Right lobe of liver (tissue), 6 donors: Measurements from ENCODE around the gene KSR2. TPM values are rescaled to one million over a fixed set of nuclear protein-coding genes. Genes with fewer than 3 reads are reported as not detected.

Source experiments
- ATAC-seq, 4 donors: fragments of 200-7000 bp; cut with Tn5 transposase; one replicate each; pipeline ENCODE4 v1.9.1; 2020; ENCODE audit warnings: mild to moderate bottlenecking in 4 of 4, moderate library complexity in 4 of 4
- DNase-seq, 3 donors: peaks; one replicate each; pipeline ENCODE4 v3.0.0-alpha.2; 2020
- H3K27ac ChIP-seq, 3 donors: fragments of 200-600 bp; one replicate each; pipeline ENCODE4 v1.8.0; 2022
- H3K27me3 ChIP-seq, 2 donors: fragments of 200-600 bp; one replicate each; pipeline ENCODE4 v1.8.0; 2022
- H3K36me3 ChIP-seq, 4 donors: fragments of 200-600 bp; sonication (generic) in 1 of 4; one replicate each; pipeline versions ENCODE4 v1.5.1 to v1.8.0; 2017 to 2022; ENCODE audit warnings: control low read depth in 1 of 4
- H3K4me1 ChIP-seq, 4 donors: fragments of 200-600 bp; sonication (generic) in 1 of 4; one replicate each; pipeline versions ENCODE4 v1.5.1 to v1.8.0; 2017 to 2022; ENCODE audit warnings: control low read depth in 1 of 4
- H3K4me3 ChIP-seq, 3 donors: fragments of 200-600 bp; one replicate each; pipeline ENCODE4 v1.8.0; 2022
- H3K9me3 ChIP-seq, 4 donors: fragments of 200-600 bp; sonication (generic) in 1 of 4; one replicate each; pipeline versions ENCODE4 v1.5.1 to v1.8.0; 2017 to 2022; ENCODE audit warnings: control low read depth in 1 of 4
- POLR2A ChIP-seq: fragments of 450-650 bp; IDR thresholded peaks from one replicate; pipeline ENCODE4 v1.6.1; 2017; ENCODE audit warnings: antibody characterized with exemption, mild to moderate bottlenecking
- WGBS: methylation state at CpG from one replicate; pipeline ENCODE4 v1.1.6; 2018; ENCODE audit warnings: low coverage, low lambda C conversion rate; ENCODE audit not compliant: insufficient coverage; ENCODE audit errors: missing lambda C conversion rate; 5-methylcytosine and 5-hydroxymethylcytosine counted together
- intact Hi-C, 2 donors: fragments of 100-400 bp; cut with DNase I; formaldehyde crosslinking; loops; one replicate each; pipeline versions ENCODE4 v1.11.2 to v1.14.1; 2022
- total RNA-seq, 6 experiments: library from RNA; depleted of rRNA in 2 of 6; stranded (reverse); fragments of >200 nt in 2 of 6; fragmentation: NEBNext Ultra II Directional in 3 of 6; extraction: Animal tissue kit (Norgen Biotek cat#: 25700) in 3 of 6; gene quantifications; one replicate each; pipeline versions ENCODE4 v1.1.0 to v1.2.4, GENCODE V29; 2016 to 2023
- TF ChIP-seq, protein P1 (sequence below), 4 donors: fragments of 200-600 bp in 3 of 4; fragments of 450-650 bp in 1 of 4; IDR thresholded peaks; one replicate each; pipeline versions ENCODE4 v1.5.1 to v1.8.0; 2016 to 2022; ENCODE audit warnings: antibody characterized with exemption in 4 of 4, mild to moderate bottlenecking in 2 of 4
- donor health status: DM: no; HTN: yes; CAD: no.
- donor health status: DM: no; HTN: no; CAD: no.
- donor health status: DM: no; HTN: no; CAD: no.
- donor health status: DM: no; HTN: yes; CAD: no.
- donor health status: DM: no; HTN: yes; CAD: no.

Gene KSR2
- total RNA-seq, 6 experiments from 2014 or later: 0.02 to 0.07 (median 0.02) TPM; not detected in 2

GRCh38 chr12:117545216-117545615, 423.6 kb downstream of the KSR2 start:
- WGBS: 70% methylated on average over 3 of the region's 3 CpGs
- Histone ChIP-seq H3K36me3 (no peaks in the 10 kb centered on the region), H3K27ac (no peak overlapping the region), H3K4me3 (no peak overlapping the region), H3K4me1 (no peaks in the 10 kb centered on the region), H3K27me3 (no peaks in the 10 kb centered on the region), H3K9me3 (no peaks in the 10 kb centered on the region)
- no peak for DNase-seq
- intact Hi-C loops: no loop called here
- no peak for ATAC-seq
- TF ChIP-seq, protein P1, sequence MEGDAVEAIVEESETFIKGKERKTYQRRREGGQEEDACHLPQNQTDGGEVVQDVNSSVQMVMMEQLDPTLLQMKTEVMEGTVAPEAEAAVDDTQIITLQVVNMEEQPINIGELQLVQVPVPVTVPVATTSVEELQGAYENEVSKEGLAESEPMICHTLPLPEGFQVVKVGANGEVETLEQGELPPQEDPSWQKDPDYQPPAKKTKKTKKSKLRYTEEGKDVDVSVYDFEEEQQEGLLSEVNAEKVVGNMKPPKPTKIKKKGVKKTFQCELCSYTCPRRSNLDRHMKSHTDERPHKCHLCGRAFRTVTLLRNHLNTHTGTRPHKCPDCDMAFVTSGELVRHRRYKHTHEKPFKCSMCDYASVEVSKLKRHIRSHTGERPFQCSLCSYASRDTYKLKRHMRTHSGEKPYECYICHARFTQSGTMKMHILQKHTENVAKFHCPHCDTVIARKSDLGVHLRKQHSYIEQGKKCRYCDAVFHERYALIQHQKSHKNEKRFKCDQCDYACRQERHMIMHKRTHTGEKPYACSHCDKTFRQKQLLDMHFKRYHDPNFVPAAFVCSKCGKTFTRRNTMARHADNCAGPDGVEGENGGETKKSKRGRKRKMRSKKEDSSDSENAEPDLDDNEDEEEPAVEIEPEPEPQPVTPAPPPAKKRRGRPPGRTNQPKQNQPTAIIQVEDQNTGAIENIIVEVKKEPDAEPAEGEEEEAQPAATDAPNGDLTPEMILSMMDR (IDR thresholded peaks at IDR 0.05): no peak
- no peak for TF ChIP-seq POLR2A

- ATAC-seq: no peak
- 43% methylated on average over 4 of the region's 5 CpGs for WGBS
These were observed 428.8 kb downstream of the KSR2 start for GRCh38 chr12:117540011-117540410.

DNA sequence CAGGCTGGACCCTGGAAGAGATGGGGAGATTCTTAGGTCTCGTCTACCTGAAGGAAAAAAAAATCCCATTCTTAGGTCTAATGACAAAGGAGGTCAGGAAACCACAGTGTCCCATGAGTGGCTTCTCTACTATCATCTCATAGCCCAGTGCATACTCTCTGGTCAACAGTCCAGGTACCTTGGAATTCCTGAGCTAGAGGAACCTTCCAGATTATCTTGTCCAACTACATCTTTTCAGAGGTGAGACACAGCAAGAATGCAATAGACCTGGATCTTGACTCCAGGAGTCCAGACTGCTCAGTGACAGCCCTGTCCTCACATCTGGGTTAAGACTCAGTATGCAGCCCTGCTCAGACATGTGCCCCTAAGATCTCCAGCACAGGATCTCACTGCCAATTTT, 429.9 kb downstream of the KSR2 start:
- no peak overlapping the region for H3K27ac ChIP-seq
- DNase-seq: no peak
- intact Hi-C loops: no loop called here
- no peaks in the 10 kb centered on the region for H3K4me1 ChIP-seq
- H3K9me3 ChIP-seq: no peaks in the 10 kb centered on the region
- ATAC-seq: no peak
- TF ChIP-seq, protein P1 (IDR thresholded peaks at IDR 0.05): no peak
- no peak for TF ChIP-seq POLR2A
- H3K4me3 ChIP-seq: no peak overlapping the region
- H3K27me3 ChIP-seq: no peaks in the 10 kb centered on the region
- 20% methylated on average over 1 of the region's 1 CpG for WGBS
- H3K36me3 ChIP-seq: no peaks in the 10 kb centered on the region

More at GRCh38 chr12:117540011-117540410, 428.8 kb downstream of the KSR2 start:
- H3K4me3 ChIP-seq: no peak overlapping the region
- H3K27me3 ChIP-seq: no peaks in the 10 kb centered on the region
- H3K9me3 ChIP-seq: no peaks in the 10 kb centered on the region
- no peaks in the 10 kb centered on the region for H3K4me1 ChIP-seq
- no peak overlapping the region for H3K27ac ChIP-seq
- no peak for DNase-seq
- intact Hi-C loops: no loop called here
- H3K36me3 ChIP-seq: no peaks in the 10 kb centered on the region
- TF ChIP-seq POLR2A: no peak
- TF ChIP-seq, protein P1 (IDR thresholded peaks at IDR 0.05): no peak

- no peak for DNase-seq
- intact Hi-C loops: no loop called here
- H3K9me3 ChIP-seq: no peaks in the 10 kb centered on the region
- H3K27ac ChIP-seq: no peak overlapping the region
- H3K36me3 ChIP-seq: no peaks in the 10 kb centered on the region
- H3K4me3 ChIP-seq: no peak overlapping the region
- ATAC-seq: no peak
- no peaks in the 10 kb centered on the region for H3K27me3 ChIP-seq
- no peaks in the 10 kb centered on the region for H3K4me1 ChIP-seq
- WGBS: 88% methylated on average over 7 of the region's 8 CpGs
- TF ChIP-seq, protein P1 (IDR thresholded peaks at IDR 0.05): no peak
- no peak for TF ChIP-seq POLR2A
These were observed 430.6 kb downstream of the KSR2 start for GRCh38 chr12:117538032-117538690.
